ENCODE results near the gene ZNF600.
"Not testable (repeated sequence)": the region's sequence is repeated elsewhere in the genome, so short reads cannot be mapped to it uniquely, and the experiment has no call there.

The ZNF600 gene

DNA sequence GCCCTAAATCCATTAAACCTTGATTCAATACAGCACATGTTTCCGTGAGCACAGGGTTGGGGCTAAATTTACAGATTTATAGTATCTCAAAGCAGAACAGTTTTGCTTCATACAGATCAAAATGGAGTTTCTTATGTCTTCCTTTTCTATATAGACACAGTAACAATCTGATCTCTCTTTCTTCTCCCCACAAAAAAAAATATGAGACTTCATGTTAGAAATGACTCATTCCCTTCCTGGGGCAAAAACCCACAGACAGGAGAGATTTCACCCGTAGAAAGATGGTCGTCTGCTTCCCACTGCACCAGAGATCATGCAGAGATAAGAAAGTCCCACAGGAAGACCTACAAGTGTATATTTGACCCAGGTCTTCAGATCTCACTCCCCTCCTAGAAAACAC, 44.1 kb downstream of the ZNF600 start:
- in situ Hi-C loops (cut with MboI; ENCODE audit: low sequenced_read_pairs): no loop called here

DNA sequence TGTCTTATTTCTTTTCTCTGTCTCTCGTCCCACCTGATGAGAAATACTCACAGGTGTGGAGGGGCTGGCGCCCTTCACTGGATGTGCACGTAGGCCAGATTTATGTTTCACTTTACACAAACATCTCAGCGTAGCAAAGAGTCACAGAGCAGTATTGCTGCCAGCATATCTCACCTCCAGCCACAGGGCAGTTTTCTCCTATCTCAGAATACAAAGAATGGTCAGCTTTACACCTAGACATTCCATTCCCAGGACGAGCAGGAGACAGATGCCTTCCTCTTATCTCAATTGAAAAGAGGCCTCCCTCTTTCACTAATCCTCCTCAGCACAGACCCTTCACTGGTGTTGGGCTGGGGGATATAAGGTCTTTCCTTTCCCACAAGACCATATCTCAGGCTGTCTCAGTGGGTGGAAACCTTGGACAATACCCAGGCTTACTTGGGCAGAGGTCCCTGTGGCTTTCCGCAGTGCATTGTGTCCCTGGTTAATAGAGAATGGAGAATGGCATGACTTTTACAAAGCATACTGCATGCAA, 44.6 kb downstream of the ZNF600 start:
- in situ Hi-C loops (cut with MboI; ENCODE audit: low sequenced_read_pairs): no loop called here

DNA sequence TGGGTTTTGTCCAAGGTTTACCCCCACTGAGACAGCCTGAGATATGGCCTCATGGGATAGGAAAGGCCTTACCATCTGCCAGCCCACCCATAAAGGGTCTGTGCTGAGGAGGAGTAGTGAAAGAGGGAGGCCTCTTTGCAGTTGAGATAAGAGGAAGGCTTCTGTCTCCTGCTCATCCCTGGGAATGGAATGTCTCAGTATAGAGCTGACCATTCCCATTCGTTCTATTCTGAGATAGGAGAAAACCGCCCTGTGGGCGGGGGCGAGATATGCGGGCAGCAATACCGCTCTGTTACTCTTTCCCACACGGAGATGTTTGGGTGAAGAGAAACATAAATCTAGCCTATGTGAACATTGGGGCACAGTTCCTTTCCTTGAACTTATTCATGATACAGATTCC, 45.2 kb downstream of the ZNF600 start:
- in situ Hi-C loops (cut with MboI; ENCODE audit: low sequenced_read_pairs): not testable (repeated sequence)

DNA sequence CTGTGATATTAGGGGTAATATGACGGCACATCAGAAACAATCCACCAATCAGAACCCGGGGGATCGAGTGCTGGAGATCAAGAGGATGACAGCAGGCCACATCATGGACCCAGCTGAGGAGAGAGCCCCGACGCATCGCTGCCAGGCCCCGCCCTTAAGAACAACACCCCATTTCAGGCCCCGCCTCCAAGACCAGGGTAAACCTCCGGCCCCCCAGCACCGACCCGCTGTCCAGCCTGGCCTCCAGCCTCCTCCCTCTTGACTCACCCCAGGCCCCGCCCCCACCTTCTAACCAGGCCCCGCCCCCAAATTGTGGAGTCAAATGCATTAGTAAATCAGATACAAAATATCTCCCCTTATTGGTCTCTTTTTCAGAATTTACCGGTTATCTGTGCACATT, 47.0 kb downstream of the ZNF600 start:
- in situ Hi-C loops (cut with MboI; ENCODE audit: low sequenced_read_pairs): no loop called here

DNA sequence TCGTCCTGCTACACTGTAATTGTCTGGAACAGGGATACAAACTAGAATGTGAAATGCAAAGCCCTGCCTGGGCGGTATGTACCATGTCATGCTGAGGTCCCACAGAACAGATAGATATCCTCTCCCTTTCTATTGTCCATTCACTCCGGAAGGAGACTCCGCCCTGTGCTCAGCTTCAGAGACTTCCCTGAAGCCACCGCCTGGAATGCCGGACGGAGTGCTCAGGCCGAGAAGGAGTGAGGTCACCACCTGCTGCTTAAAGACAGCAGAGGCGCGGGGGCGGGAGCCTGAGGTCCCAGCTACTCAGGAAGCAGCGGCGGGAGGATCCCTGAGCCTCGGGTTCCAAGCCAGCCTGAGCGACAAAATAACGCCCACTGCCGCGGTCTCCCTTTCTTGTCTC, 50.9 kb downstream of the ZNF600 start:
- in situ Hi-C loops (cut with MboI; ENCODE audit: low sequenced_read_pairs): no loop called here

DNA sequence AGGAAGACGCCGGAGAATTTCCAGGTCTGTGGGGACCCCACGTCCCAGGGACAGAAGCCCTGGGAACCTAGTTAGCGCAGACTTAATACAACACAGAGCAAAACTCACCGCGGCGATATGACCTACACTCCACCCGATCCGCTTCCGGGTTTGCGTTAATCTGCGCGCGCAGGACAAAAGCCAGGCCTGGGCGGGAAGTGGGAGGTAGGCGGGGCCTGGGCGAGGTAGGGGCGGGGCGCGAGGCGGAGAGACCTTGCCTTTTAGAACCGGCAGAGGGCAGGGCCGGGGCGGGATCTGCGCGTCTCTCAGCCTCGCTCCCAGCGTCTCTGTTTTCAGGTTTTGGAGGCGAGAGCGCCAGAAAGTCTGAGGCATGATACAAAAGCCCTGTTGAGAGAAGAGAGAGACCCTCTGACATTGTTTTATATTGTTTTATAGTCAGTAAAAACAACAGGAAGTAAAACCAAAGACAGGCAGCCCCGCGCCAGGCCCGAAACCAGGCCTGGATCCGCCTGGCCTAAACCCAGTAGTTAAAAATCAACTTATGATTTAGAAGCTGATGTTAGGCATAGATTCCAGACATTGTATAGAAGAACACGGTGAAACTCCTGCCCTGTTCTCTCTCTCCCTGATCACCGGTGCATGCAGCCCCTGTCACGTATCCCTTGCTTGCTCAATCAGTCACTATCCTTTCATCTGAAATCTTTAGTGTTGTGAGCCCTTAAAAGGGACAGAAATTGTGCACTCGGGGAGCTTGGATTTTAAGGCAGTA, 51.5 kb downstream of the ZNF600 start, which contains the start of gene ZNF611:
ZNF611 (minus strand) TSS at position 152 of the 769 bp plus-strand sequence. CDS start 19,150 bp downstream, outside the sequence.
- in situ Hi-C loops (cut with MboI; ENCODE audit: low sequenced_read_pairs): no loop called here

DNA sequence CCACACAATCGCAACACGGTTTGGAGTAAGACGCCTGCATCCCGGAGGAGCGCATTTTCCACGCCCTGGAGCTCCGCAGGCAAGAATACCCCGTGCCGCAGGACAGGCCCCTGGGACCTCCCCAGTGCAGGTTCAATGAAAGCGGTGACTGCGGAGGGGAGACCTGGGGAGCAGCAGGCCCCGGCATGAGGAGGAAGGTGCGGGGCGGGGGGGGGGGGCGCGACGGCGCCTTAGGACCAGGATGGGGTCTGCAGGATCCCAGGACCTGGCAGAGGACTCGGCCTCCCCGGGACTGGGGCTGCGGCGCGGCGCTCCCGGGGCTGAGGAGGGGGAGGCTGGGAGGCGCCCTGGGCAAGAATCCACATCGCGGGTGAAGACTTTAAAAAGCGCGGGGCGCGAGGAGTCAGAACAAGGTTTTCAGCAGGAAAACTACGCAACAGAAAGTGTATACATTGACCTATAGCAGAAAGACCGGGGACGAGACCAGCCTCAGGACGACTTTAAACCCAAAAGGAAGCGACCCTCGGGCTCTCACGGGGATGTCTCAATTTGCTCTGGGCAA, 52.2 kb downstream of the ZNF600 start:
- in situ Hi-C loops (cut with MboI; ENCODE audit: low sequenced_read_pairs): no loop called here

DNA sequence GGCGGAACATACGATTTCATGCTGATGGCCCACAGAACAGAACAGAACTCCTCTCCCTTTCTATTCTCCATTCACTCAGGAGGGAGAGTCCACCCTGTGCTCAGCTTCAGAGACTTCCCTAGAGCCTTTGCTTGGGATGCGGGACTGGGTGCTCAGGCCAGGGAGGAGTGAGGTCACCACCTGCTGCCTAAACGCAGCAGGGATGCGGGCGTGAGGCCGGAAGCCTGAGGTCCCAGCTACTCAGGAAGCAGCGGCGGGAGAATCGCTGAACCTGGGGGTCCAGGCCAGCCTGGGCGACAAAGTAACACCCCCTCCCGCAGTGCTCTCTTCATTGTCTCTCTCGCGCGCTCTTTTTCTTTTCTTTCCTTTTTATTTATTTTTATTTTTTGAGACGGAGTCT, 60.5 kb downstream of the ZNF600 start:
- in situ Hi-C loops (cut with MboI; ENCODE audit: low sequenced_read_pairs): not testable (repeated sequence)

DNA sequence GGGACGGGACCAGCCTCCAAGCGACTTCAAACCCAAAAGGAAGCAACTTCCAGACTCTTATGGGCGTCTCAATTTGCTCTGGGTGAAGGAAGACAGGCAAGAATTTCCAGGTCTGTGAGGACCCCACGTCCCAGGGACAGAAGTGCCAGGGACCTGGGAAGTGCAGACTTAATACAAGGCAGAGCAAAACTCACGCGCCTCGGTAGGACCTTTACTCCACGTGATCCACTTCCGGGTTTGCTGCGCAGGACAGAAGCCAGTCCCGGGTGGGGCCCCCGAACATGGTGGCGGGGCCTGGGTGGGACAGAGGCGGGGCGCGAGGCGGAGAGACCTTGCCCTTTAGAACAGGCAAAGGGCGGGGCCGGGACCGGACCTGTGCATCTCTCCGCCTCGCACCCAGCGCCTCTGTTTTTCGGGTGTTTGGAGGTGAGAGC, 61.0 kb downstream of the ZNF600 start:
- in situ Hi-C loops (cut with MboI; ENCODE audit: low sequenced_read_pairs): no loop called here

DNA sequence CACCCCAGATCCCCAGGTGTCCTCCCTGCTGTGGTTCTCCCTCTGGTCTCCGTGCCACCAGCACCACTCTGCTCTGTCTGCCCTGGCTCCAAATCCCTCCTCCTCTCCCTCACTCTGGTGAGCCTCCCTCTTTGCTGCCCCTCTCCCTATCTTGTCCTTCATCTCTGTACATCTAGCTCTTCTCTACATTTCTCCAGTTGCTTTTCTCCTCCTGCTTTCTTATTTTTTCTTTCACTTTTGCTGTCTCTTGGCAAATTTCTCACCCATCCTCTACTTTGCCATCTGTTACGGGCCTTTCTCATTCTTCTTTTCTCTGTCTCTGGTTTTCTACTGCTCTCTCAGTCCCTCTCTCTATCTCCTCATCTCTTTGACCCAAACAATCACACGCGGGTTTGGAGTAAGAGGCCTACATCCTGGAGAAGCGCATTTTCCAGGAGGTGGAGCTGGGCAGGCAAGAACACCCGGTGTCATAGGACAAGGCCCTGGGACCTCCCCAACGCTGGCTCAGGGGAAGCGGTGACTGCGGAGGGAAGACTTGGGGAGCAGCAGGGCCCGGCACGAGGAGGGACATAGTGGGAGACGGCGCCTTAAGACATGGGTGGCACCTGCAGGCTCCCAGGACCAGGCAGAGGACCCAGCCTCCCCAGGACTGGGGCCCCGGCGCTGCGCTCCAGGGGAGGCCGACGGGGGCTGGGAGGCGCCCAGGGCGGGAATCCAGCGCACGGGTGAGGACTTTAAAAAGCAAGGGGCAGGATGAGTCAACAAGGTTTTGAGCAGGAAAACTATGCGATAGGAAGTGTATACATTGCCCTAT, 61.7 kb downstream of the ZNF600 start:
- in situ Hi-C loops (cut with MboI; ENCODE audit: low sequenced_read_pairs): no loop called here

DNA sequence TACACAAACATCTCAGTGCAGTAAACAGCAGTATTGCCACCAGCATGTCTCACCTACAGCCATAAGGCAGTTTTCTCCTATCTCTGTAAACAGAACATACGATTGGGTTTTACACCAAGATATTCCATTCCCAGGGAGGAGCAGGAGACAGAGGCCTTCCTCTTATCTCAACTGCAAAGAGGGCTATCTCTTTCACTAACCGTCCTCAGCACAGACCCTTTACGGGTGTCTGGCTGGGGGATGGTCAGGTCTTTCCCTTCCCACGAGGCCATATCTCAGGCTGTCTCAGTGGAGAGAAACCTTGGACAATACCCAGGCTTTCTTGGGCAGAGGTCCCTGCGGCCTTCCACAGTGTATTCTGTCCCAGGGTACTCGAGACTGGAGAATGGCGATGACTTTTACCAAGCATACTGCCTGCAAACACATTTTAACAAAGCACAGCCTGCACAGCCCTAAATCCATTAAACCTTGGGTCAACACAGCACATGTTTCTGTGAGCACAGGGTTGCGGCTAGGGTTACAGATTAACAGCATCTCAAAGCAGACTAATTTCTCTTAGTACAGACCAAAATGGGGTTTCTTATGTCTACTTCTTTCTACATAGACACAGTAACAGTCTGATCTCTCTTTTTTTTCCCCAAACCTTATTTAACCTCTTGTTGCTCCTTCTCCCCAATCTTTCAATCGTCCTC, 62.5 kb downstream of the ZNF600 start:
- in situ Hi-C loops (cut with MboI; ENCODE audit: low sequenced_read_pairs): not testable (repeated sequence)

DNA sequence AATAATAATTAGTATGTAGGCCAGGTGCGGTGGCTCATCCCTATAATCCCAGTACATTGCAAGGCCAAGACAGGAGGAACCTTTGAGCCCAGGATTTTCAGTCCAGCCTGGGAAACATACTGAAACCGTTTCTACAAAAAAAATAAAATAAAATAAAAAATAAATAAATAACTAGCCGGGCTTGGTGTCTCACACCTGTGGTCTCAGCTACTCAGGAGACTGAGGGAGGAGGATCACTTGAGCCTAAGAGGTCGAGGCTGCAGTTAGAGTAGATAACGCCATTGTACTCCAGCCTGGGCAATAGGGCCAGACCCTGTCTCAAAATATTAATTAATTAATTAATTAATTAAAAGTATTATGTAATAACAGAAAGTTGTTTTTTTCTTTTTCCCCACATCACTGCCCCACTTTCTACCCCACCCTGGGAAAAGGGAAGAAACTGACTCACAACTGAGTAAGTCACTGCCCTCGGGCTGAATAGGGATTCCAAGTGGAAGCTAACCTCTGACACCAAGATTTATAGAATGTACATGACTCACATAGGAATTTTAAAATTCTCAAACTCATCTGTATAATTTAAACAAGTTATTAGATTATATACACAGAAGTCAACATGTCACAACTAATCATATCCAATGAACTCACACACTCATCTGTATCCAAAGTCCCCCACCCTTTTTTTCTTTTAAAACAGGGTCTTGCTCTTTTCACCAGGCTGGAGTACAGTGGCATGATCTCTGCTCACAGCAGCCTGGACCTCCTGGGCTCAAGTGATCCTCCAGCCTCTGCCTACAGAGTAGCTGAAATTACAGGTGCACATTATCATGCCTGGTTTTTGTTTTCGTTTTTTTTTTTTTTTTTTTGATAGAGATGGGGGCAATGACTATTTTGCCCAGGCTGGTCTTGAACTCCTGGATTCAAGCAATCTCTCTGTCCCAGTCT, 64.3 kb downstream of the ZNF600 start:
- in situ Hi-C loops (cut with MboI; ENCODE audit: low sequenced_read_pairs): no loop called here

DNA sequence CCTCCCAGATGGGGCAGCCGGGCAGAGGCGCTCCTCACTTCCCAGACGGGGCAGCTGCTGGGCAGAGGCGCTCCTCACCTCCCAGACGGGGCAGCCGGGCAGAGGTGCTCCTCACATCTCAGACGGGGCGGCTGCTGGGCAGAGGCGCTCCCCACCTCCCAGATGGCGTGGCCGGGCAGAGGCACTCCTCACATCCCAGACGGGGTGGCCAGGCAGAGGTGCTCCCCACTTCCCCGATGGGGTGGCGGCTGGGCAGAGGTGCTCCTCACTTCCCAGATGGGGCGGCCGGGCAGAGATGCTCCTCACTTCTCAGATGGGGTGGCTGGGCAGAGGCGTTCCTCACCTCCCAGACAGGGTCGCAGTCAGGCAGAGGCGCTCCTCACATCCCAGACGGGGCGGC, 66.0 kb downstream of the ZNF600 start:
- in situ Hi-C loops (cut with MboI; ENCODE audit: low sequenced_read_pairs): not testable (repeated sequence)

DNA sequence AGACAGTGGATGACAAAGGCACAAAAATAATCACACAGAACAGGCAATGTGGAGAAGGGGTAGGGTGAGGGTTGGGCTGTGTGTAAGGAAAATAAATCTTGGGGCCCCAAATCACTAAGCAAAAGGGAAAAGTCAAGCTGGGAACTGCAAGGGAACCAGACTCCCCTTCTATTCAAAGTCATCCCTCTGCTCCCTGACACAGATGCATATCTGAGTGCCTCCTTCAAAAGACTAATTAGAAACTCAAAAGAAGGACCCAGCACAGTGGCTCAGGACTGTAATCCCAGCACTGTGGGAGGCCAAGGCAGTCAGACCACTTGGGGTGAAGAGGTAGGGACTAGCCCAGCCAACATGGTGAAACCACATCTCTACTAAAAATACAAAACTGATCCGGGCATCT, 70.1 kb downstream of the ZNF600 start:
- in situ Hi-C loops (cut with MboI; ENCODE audit: low sequenced_read_pairs): no loop called here

DNA sequence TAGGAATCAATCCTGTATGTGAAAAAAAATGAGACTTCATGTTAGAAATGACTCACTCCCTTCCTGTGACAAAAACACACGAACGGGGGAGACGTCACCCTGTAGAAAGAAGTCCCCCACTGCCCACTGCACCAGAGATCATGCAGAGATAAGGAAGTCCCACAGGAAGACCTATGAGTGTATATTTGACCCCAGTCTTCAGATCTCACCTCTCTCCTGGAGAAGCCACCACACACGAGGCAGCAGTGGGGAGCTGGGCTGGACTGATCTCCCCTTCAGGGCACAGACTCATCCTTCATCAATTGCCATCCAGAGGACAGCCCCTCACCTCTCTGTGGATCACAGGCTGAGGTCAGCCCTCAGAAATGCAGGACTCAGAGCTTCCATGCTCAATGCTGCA, 70.7 kb downstream of the ZNF600 start:
- in situ Hi-C loops (cut with MboI; ENCODE audit: low sequenced_read_pairs): not testable (repeated sequence)

DNA sequence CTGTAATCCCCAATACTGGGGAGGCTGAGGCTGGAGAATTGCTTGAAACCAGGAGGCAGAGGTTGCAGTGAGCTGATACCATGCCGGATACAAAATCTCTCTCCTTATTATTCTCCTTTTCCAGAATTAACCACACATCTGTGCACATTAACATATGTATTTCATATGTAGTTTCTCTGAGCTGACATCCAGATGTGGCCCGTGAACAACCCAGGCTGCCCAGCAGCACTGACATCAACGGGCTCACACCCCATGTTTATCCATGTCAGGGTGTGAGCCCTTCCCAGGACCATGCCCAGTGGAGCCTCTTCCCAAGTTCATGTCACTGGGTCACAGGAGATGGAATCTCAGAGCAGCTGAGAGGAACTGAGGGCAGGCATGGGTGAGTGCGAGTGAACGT, 71.3 kb downstream of the ZNF600 start:
- in situ Hi-C loops (cut with MboI; ENCODE audit: low sequenced_read_pairs): not testable (repeated sequence)

Measured in HL-60/S4 treated with retinoic acid at 250 ng/mL for 4 days and 3 days (cell line).